Activated CD4-positive, alpha-beta T cell treated with anti-CD3 and anti-CD28 coated beads, Interleukin-2, Interleukin-6, amounts not matched to agents 100 ng/mL and 50 ng/mL, durations not matched to agents 16 hours and 8 hours (primary cell): Measurements from ENCODE around the gene PLIN5.
"Not testable (repeated sequence)": the region's sequence is repeated elsewhere in the genome, so short reads cannot be mapped to it uniquely, and the experiment has no call there.

Source experiments
- DNase-seq: peaks from one replicate; pipeline ENCODE4 v3.0.0-alpha.2; 2020

The PLIN5 gene

GRCh38 chr19:4542896-4543841 is 8.1 kb upstream of the PLIN5 start:
- no peak for DNase-seq

GRCh38 chr19:4541806-4542145 is 6.8 kb upstream of the PLIN5 start:
- DNase-seq, result not testable (repeated sequence)

- no peak for DNase-seq
Measured at GRCh38 chr19:4541114-4541805, 6.2 kb upstream of the PLIN5 start.

GRCh38 chr19:4539693-4540581 is 4.9 kb upstream of the PLIN5 start, which contains the start of gene LRG1:
Gene LRG1 (minus strand): TSS chr19:4540036. CDS start chr19:4540013, 23 bp downstream.
- DNase-seq, result peak; percentile 25

- no peak for DNase-seq
Measured at GRCh38 chr19:4539169-4539692, 4.2 kb upstream of the PLIN5 start.

- DNase-seq, result no peak
Measured at GRCh38 chr19:4538601-4538954, 3.6 kb upstream of the PLIN5 start.

GRCh38 chr19:4537953-4538600 is 3.1 kb upstream of the PLIN5 start:
- DNase-seq, result no peak

GRCh38 chr19:4536798-4537197 is 1.8 kb upstream of the PLIN5 start:
- no peak for DNase-seq

GRCh38 chr19:4533835-4534424 is 1.1 kb downstream of the PLIN5 start:
- no peak for DNase-seq

GRCh38 chr19:4533334-4533733 is 1.7 kb downstream of the PLIN5 start:
- DNase-seq, result no peak

GRCh38 chr19:4531562-4532165 is 3.4 kb downstream of the PLIN5 start:
- DNase-seq, result no peak

- DNase-seq, result no peak
Measured at GRCh38 chr19:4529924-4530522, 5.0 kb downstream of the PLIN5 start.

GRCh38 chr19:4528843-4529242 is 6.2 kb downstream of the PLIN5 start:
- no peak for DNase-seq

- DNase-seq, result not testable (repeated sequence)
Measured at GRCh38 chr19:4527377-4527776, 7.6 kb downstream of the PLIN5 start.

GRCh38 chr19:4525563-4526002 is 9.4 kb downstream of the PLIN5 start:
- no peak for DNase-seq

GRCh38 chr19:4524808-4525562 is 10.0 kb downstream of the PLIN5 start:
- peak; percentile 77 for DNase-seq

GRCh38 chr19:4523306-4524110 is 11.5 kb downstream of the PLIN5 start:
- peak; percentile 32 for DNase-seq

- no peak for DNase-seq
Measured at GRCh38 chr19:4522291-4523002, 12.6 kb downstream of the PLIN5 start.

GRCh38 chr19:4521888-4522242 is 13.2 kb downstream of the PLIN5 start:
- no peak for DNase-seq
